Adrenal gland (tissue), 12 donors: ENCODE data around the gene MARK1. TPM values are rescaled to one million over a fixed set of nuclear protein-coding genes. Genes with fewer than 3 reads are reported as not detected.
"Not testable (repeated sequence)": the region's sequence is repeated elsewhere in the genome, so short reads cannot be mapped to it uniquely, and the experiment has no call there.

Experiments used
- DNase-seq, 7 donors: peaks; one replicate each; pipeline ENCODE4 v3.0.0-alpha.2; 2019 to 2020
- H3K27ac ChIP-seq, 5 donors: fragments of 200-600 bp; sonication (generic) in 4 of 5; 1 replicate in 3 of 5; 2 replicates in 2 of 5; pipeline versions ENCODE4 v1.5.1 to v1.8.0; 2016 to 2020; ENCODE audit warnings: mild to moderate bottlenecking in 1 of 5
- H3K27me3 ChIP-seq: fragments of 200-600 bp; 2 replicates; pipeline ENCODE4 v1.8.0; 2021
- H3K36me3 ChIP-seq, 2 donors: fragments of 200-600 bp; replicated peaks in 1 of 2; 1 replicate in 1 of 2; 2 replicates in 1 of 2; pipeline versions ENCODE4 v1.5.1 to v1.8.0; 2018 to 2022
- H3K4me1 ChIP-seq, 2 donors: fragments of 200-600 bp; replicated peaks in 1 of 2; 1 replicate in 1 of 2; 2 replicates in 1 of 2; pipeline versions ENCODE4 v1.5.1 to v1.8.0; 2018 to 2021
- H3K4me3 ChIP-seq, 4 donors: fragments of 200-600 bp; sonication (generic) in 3 of 4; one replicate each; pipeline ENCODE4 v1.5.1; 2016 to 2018
- H3K9me3 ChIP-seq, 3 donors: fragments of 200-600 bp; sonication (generic) in 1 of 3; replicated peaks in 1 of 3; 1 replicate in 2 of 3; 2 replicates in 1 of 3; pipeline versions ENCODE4 v1.5.1 to v1.8.0; 2016 to 2021
- POLR2A ChIP-seq, 2 donors: fragments of 450-650 bp; IDR thresholded peaks; one replicate each; pipeline ENCODE4 v1.6.1; 2017; ENCODE audit warnings: antibody characterized with exemption in 2 of 2, mild to moderate bottlenecking in 2 of 2, moderate library complexity in 1 of 2
- WGBS, 4 donors: extraction: QIAGEN DNeasy Blood & Tissue Kit in 2 of 4; methylation state at CpG; one replicate each; pipeline versions ENCODE4 v1.1.5 to v1.1.7; 2013 to 2017; 5-methylcytosine and 5-hydroxymethylcytosine counted together
- intact Hi-C, 2 donors: fragments of 100-400 bp; cut with DNase I; formaldehyde crosslinking; loops; one replicate each; pipeline versions ENCODE4 v1.14.1 to v1.15.0; 2022 to 2023
- polyA plus RNA-seq, 3 donors: library from polyadenylated mRNA; stranded (reverse); fragments of 200-250 nt in 2 of 3; fragments of 350-450 nt in 1 of 3; fragmentation: Illumina TruSeq in 1 of 3; extraction: RNeasy Lipid Tissue Mini Kit (QIAGEN cat#74804) in 1 of 3; gene quantifications; one replicate each; pipeline ENCODE4 v1.2.3, GENCODE V29; 2013 to 2014
- total RNA-seq, 9 donors: library from RNA; depleted of rRNA in 4 of 9; stranded (reverse); fragments of >200 nt in 4 of 9; fragments of 120-200 nt in 1 of 9; fragmentation: NEBNext Ultra II Directional in 1 of 9; extraction: Animal tissue kit (Norgen Biotek cat#: 25700) in 1 of 9; gene quantifications; one replicate each; pipeline versions ENCODE4 v1.1.0 to v1.2.4, GENCODE V29; 2013 to 2023
- TF ChIP-seq, protein P1 (sequence below), 6 experiments: fragments of 450-650 bp in 4 of 6; fragments of 200-600 bp in 2 of 6; sonication (generic) in 1 of 6; IDR thresholded peaks; 1 replicate in 5 of 6; 2 replicates in 1 of 6; pipeline versions ENCODE4 v1.5.1 to v1.8.0; 2016 to 2021; ENCODE audit warnings: antibody characterized with exemption in 6 of 6, mild to moderate bottlenecking in 2 of 6, moderate library complexity in 1 of 6
- donor health status: healthy with polysubstance abuse.
- donor health status: Bipolar disorder and iron deficiency.
- donor health status: DM: yes; HTN: yes; CAD: no.
- donor health status: DM: no; HTN: no; CAD: no.
- donor health status: DM: no; HTN: no; CAD: no.
- donor health status: DM: yes; HTN: yes; CAD: no.

Gene MARK1
- total and polyA plus RNA-seq, 12 donors: 1.7 to 9.1 (median 3.9) TPM

- H3K4me1 ChIP-seq: peaks cover 0 to 5% of the 10 kb centered on the region in 2 donors
- no peaks in the 10 kb centered on the region for H3K36me3 ChIP-seq
- no peaks in the 10 kb centered on the region for H3K9me3 ChIP-seq
- WGBS, 4 donors: 66 to 72% (median 69%) methylated on average over 10 of the region's 10 CpGs
- H3K27me3 ChIP-seq: no peaks in the 10 kb centered on the region
- intact Hi-C loops: loop anchor here in 1 of 2 donors (5.0 kb wide), 1 partner anchor 96 kb away; no protein-coding TSS in a partner anchor
- H3K4me3 ChIP-seq: peak overlapping the region in 1 of 4 donors; percentile 27
- H3K27ac ChIP-seq: no peak overlapping the region
- no peak for DNase-seq
- TF ChIP-seq, protein P1, sequence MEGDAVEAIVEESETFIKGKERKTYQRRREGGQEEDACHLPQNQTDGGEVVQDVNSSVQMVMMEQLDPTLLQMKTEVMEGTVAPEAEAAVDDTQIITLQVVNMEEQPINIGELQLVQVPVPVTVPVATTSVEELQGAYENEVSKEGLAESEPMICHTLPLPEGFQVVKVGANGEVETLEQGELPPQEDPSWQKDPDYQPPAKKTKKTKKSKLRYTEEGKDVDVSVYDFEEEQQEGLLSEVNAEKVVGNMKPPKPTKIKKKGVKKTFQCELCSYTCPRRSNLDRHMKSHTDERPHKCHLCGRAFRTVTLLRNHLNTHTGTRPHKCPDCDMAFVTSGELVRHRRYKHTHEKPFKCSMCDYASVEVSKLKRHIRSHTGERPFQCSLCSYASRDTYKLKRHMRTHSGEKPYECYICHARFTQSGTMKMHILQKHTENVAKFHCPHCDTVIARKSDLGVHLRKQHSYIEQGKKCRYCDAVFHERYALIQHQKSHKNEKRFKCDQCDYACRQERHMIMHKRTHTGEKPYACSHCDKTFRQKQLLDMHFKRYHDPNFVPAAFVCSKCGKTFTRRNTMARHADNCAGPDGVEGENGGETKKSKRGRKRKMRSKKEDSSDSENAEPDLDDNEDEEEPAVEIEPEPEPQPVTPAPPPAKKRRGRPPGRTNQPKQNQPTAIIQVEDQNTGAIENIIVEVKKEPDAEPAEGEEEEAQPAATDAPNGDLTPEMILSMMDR (IDR thresholded peaks at IDR 0.05): no peak
- no peak for TF ChIP-seq POLR2A (IDR thresholded peaks at IDR 0.05)
Observed at GRCh38 chr1:220681220-220681880, 153.4 kb downstream of the MARK1 start.

DNA sequence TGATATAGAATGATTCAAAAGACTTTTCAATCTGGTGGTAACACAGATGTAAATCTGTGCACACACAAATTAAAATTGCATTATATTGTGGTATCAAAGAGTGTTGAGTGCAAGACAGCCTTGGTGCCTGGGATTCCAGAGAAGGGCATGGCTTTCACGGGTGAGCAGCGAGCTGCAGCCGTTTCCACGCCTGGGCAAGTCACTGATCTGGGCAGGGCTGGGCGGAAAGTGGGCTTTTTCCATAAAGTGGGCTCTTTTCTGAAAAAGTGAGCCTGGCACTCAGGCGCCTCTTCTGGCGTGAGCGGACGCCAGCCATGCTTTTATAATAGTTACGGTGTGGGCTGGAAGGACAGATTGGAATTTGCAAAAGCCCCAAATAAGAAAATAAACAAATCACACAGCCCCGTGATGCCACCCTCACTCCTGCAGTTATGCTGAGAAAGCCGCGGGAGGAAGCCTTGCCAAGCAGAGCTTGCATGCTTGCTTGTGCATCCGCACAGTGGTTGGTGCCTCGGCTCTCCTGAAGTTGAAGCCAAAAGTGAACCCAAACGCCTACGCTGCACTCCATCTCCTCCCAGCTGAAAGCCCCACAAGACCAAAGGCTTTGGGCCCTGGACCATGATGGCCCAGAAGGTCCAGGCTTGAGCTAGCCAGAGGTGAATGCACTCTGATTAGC lies 155.1 kb downstream of the MARK1 start:
- WGBS, 4 donors: 86 to 96% (median 90%) methylated on average over 15 to 17 of the region's 17 CpGs
- no peaks in the 10 kb centered on the region for H3K36me3 ChIP-seq

DNA sequence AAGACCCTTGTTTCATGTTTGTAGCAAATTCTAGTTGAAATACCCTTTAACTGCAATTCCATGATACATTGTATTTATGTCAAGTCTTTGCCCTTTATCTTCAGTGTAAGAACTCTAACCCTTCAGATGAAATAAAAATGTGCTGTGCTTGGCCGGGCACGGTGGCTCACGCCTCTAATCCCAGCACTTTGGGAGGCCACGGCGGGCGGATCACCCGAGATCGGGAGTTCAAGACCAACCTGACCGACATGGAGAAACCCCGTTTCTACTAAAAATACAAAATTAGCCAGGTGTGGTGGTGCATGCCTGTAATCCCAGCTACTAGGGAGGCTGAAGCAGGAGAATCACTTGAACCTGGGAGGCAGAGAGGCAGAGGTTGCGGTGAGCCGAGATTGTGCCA lies 155.8 kb downstream of the MARK1 start:
- not testable (repeated sequence) for H3K9me3 ChIP-seq, H3K27me3 ChIP-seq, H3K4me1 ChIP-seq, H3K4me3 ChIP-seq, H3K36me3 ChIP-seq, DNase-seq, H3K27ac ChIP-seq
- 92 to 95% (median 95%) methylated on average over 12 of the region's 12 CpGs for WGBS, 4 donors
- intact Hi-C loops: loop anchor here in 1 of 2 donors (5.0 kb wide), 1 partner anchor 94 kb away; no protein-coding TSS in a partner anchor

More for the DNA sequence above, 155.1 kb downstream of the MARK1 start:
- TF ChIP-seq, protein P1 (IDR thresholded peaks at IDR 0.05): no peak
- TF ChIP-seq POLR2A (IDR thresholded peaks at IDR 0.05): no peak
- intact Hi-C loops: loop anchor here in 1 of 2 donors (5.0 kb wide), 1 partner anchor 94 kb away; no protein-coding TSS in a partner anchor
- H3K9me3 ChIP-seq: no peaks in the 10 kb centered on the region
- no peak overlapping the region for H3K27ac ChIP-seq
- no peaks in the 10 kb centered on the region for H3K27me3 ChIP-seq
- no peak overlapping the region for H3K4me3 ChIP-seq
- DNase-seq: no peak
- peaks cover 0 to 5% of the 10 kb centered on the region in 2 donors for H3K4me1 ChIP-seq

DNA sequence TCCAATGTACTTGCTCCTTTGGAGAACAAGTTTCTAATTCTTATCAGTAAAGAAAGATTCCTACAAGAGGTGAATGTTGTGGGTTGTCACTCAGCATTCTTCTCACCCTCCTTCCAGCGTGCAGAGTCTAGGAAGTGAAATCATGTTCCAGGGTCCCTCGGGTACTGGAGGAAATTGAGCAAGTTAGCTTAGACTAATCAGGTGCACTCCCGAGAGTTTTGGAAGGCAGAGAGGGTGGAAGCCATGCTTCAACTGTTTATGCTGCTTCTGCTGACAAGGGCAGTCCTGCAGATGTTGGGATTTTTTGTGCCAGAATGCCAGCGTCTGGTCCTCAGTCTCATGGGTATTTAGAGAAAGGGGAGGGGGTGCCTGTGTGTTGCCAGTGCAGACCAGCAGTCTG lies 157.0 kb downstream of the MARK1 start:
- H3K27me3 ChIP-seq: no peaks in the 10 kb centered on the region
- TF ChIP-seq, protein P1 (IDR thresholded peaks at IDR 0.05): no peak
- no peak for TF ChIP-seq POLR2A (IDR thresholded peaks at IDR 0.05)
- WGBS, 4 donors: 46 to 62% (median 55%) methylated on average over 3 to 4 of the region's 4 CpGs
- DNase-seq: no peak
- no peaks in the 10 kb centered on the region for H3K9me3 ChIP-seq
- no peak overlapping the region for H3K4me3 ChIP-seq
- no peaks in the 10 kb centered on the region for H3K36me3 ChIP-seq
- intact Hi-C loops: loop anchor here in 1 of 2 donors (5.0 kb wide), 1 partner anchor 92 kb away; no protein-coding TSS in a partner anchor
- H3K27ac ChIP-seq: no peak overlapping the region
- H3K4me1 ChIP-seq: peaks cover 0 to 10% of the 10 kb centered on the region in 2 donors
